ENCODE data around the gene GFRA1. TPM values are rescaled to one million over a fixed set of nuclear protein-coding genes. Genes with fewer than 3 reads are reported as not detected.

The GFRA1 gene
- total RNA-seq, 1 donor from 2014 or later = 4.2 TPM

DNA sequence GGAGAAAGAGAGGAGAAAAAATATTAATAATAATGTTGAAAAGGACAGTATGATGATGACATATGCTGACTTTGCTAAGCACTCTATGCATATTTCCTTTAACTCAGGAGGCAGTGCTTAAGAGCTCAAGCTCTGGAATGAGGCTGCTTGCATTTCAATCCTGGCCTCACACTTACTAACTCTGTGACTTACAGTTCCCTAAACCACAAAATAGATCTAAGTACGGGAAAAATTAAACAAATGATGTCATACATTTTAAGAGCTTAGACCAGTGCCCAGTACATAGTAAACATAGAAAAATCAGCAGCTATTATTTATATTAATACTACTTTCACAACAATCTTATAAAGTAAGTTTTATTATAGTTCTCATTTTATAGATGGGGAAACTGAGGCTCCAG, 61.3 kb downstream of the GFRA1 start:
- no peak overlapping the region for H3K27ac Mint-ChIP-seq (ENCODE audit: unreplicated experiment)
- no peaks in the 10 kb centered on the region for H3K36me3 Mint-ChIP-seq (ENCODE audit: low read depth, unreplicated experiment)
- no peak for DNase-seq (ENCODE audit: low spot score)
- H3K27me3 Mint-ChIP-seq (ENCODE audit: unreplicated experiment) = peaks cover 4% of the 10 kb centered on the region
- H3K9me3 Mint-ChIP-seq (ENCODE audit: unreplicated experiment) = no peaks in the 10 kb centered on the region
- no peak overlapping the region for H3K4me3 Mint-ChIP-seq (ENCODE audit: unreplicated experiment)
- H3K4me1 Mint-ChIP-seq (ENCODE audit: unreplicated experiment) = peaks cover 3% of the 10 kb centered on the region
- TF ChIP-seq, protein P1, sequence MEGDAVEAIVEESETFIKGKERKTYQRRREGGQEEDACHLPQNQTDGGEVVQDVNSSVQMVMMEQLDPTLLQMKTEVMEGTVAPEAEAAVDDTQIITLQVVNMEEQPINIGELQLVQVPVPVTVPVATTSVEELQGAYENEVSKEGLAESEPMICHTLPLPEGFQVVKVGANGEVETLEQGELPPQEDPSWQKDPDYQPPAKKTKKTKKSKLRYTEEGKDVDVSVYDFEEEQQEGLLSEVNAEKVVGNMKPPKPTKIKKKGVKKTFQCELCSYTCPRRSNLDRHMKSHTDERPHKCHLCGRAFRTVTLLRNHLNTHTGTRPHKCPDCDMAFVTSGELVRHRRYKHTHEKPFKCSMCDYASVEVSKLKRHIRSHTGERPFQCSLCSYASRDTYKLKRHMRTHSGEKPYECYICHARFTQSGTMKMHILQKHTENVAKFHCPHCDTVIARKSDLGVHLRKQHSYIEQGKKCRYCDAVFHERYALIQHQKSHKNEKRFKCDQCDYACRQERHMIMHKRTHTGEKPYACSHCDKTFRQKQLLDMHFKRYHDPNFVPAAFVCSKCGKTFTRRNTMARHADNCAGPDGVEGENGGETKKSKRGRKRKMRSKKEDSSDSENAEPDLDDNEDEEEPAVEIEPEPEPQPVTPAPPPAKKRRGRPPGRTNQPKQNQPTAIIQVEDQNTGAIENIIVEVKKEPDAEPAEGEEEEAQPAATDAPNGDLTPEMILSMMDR (IDR thresholded peaks at IDR 0.05; ENCODE audit: unreplicated experiment) = no peak

- Mint-ChIP-seq H3K4me1 (ENCODE audit: unreplicated experiment) (peaks cover 3% of the 10 kb centered on the region), H3K27me3 (ENCODE audit: unreplicated experiment) (peaks cover 4% of the 10 kb centered on the region), H3K27ac (ENCODE audit: unreplicated experiment) (no peak overlapping the region), H3K36me3 (ENCODE audit: low read depth, unreplicated experiment) (no peaks in the 10 kb centered on the region), H3K9me3 (ENCODE audit: unreplicated experiment) (no peaks in the 10 kb centered on the region), H3K4me3 (ENCODE audit: unreplicated experiment) (no peak overlapping the region)
- no peak for DNase-seq (ENCODE audit: low spot score)
- TF ChIP-seq, protein P1 (IDR thresholded peaks at IDR 0.05; ENCODE audit: unreplicated experiment) = no peak
Observed at GRCh38 chr10:116210588-116211346, 62.2 kb downstream of the GFRA1 start.

- no peaks in the 10 kb centered on the region for H3K36me3 Mint-ChIP-seq (ENCODE audit: low read depth, unreplicated experiment)
Observed at GRCh38 chr10:116209781-116210180, 63.2 kb downstream of the GFRA1 start.

DNA sequence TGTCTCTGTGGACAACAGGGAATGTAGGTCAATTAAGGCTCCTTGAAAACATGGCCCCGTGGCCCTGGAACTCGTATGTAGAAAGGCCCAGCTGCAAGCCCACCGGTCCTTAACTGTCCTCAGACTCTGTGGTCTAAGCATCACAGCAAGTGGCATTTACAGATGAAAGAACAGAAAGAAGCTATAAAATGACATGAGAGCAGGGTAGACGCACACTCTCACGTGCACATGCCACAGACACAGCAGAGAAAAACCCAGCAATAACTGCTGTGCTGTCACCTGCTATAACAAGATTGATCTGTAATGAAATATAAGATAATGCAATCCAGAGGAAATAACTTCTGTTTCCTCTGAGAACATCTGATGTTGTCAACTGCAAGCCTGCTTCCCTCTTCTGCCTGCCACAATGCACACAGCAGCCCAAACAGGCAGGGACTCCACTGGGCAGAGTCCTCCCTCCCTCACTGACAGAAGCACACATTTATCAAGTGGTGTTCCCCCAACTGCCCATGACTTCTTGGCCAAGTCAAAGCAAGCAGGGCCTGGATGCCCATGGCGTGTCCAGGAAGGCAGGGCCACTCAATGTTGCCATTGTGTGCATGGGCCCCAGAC, 63.9 kb downstream of the GFRA1 start:
- peaks cover 4% of the 10 kb centered on the region for H3K27me3 Mint-ChIP-seq (ENCODE audit: unreplicated experiment)
- H3K9me3 Mint-ChIP-seq (ENCODE audit: unreplicated experiment) = no peaks in the 10 kb centered on the region
- no peak for DNase-seq (ENCODE audit: low spot score)
- H3K27ac Mint-ChIP-seq (ENCODE audit: unreplicated experiment) = no peak overlapping the region
- H3K4me3 Mint-ChIP-seq (ENCODE audit: unreplicated experiment) = no peak overlapping the region
- no peaks in the 10 kb centered on the region for H3K36me3 Mint-ChIP-seq (ENCODE audit: low read depth, unreplicated experiment)
- peaks cover 3% of the 10 kb centered on the region for H3K4me1 Mint-ChIP-seq (ENCODE audit: unreplicated experiment)
- TF ChIP-seq, protein P1 (IDR thresholded peaks at IDR 0.05; ENCODE audit: unreplicated experiment) = no peak

More at GRCh38 chr10:116209781-116210180, 63.2 kb downstream of the GFRA1 start:
- Mint-ChIP-seq H3K4me3 (ENCODE audit: unreplicated experiment) (no peak overlapping the region), H3K27ac (ENCODE audit: unreplicated experiment) (no peak overlapping the region), H3K4me1 (ENCODE audit: unreplicated experiment) (peaks cover 3% of the 10 kb centered on the region), H3K9me3 (ENCODE audit: unreplicated experiment) (no peaks in the 10 kb centered on the region), H3K27me3 (ENCODE audit: unreplicated experiment) (peaks cover 4% of the 10 kb centered on the region)
- no peak for DNase-seq (ENCODE audit: low spot score)
- TF ChIP-seq, protein P1 (IDR thresholded peaks at IDR 0.05; ENCODE audit: unreplicated experiment) = no peak

- no peak overlapping the region for H3K27ac Mint-ChIP-seq (ENCODE audit: unreplicated experiment)
- no peak for DNase-seq (ENCODE audit: low spot score)
- H3K36me3 Mint-ChIP-seq (ENCODE audit: low read depth, unreplicated experiment) = no peaks in the 10 kb centered on the region
- TF ChIP-seq, protein P1 (IDR thresholded peaks at IDR 0.05; ENCODE audit: unreplicated experiment) = no peak
- peaks cover 4% of the 10 kb centered on the region for H3K27me3 Mint-ChIP-seq (ENCODE audit: unreplicated experiment)
- H3K4me1 Mint-ChIP-seq (ENCODE audit: unreplicated experiment) = peaks cover 3% of the 10 kb centered on the region
- no peaks in the 10 kb centered on the region for H3K9me3 Mint-ChIP-seq (ENCODE audit: unreplicated experiment)
- H3K4me3 Mint-ChIP-seq (ENCODE audit: unreplicated experiment) = no peak overlapping the region
Observed at GRCh38 chr10:116207690-116208089, 65.3 kb downstream of the GFRA1 start.

Measured in endothelial cell (in vitro differentiated cells).